Calu3 (cell line): ENCODE results near the gene UBE2Q2. TPM values are rescaled to one million over a fixed set of nuclear protein-coding genes. Genes with fewer than 3 reads are reported as not detected.
A peak's percentile ranks its signal among the peaks of the same experiment; 100 is the strongest.

Experiments used
- BruUV-seq: library from RNA; stranded (reverse); fragments of 400-500 nt; replicated peaks from 2 replicates; lab custom pipeline; 2021; lab: Mats Ljungman, UMichigan
- CTCF ChIA-PET: fragments of 300-600 bp; sonication (Branson Sonifier 250); formaldehyde crosslinking; loops from one replicate; lab custom pipeline; 2022; ENCODE audit warnings: antibody characterized with exemption; lab: Charles Lee
- DNase-seq: peaks from one replicate; pipeline ENCODE4 v3.0.0; 2022
- H3K27ac Mint-ChIP-seq: one replicate; pipeline ENCODE4 v1.8.0; 2022; ENCODE audit warnings: mixed read lengths; ENCODE audit not compliant: unreplicated experiment
- H3K27me3 Mint-ChIP-seq: one replicate; pipeline ENCODE4 v1.8.0; 2022; ENCODE audit warnings: mixed read lengths; ENCODE audit not compliant: unreplicated experiment
- H3K36me3 Mint-ChIP-seq: one replicate; pipeline ENCODE4 v1.8.0; 2022; ENCODE audit warnings: mild to moderate bottlenecking, moderate library complexity, mixed read lengths; ENCODE audit not compliant: insufficient read depth, unreplicated experiment
- H3K4me1 Mint-ChIP-seq: one replicate; pipeline ENCODE4 v1.8.0; 2022; ENCODE audit warnings: mild to moderate bottlenecking, low read depth, mixed read lengths; ENCODE audit not compliant: unreplicated experiment
- H3K4me3 Mint-ChIP-seq: one replicate; pipeline ENCODE4 v1.8.0; 2022; ENCODE audit warnings: mild to moderate bottlenecking, low read depth, moderate library complexity, mixed read lengths; ENCODE audit not compliant: unreplicated experiment
- H3K9me3 Mint-ChIP-seq: one replicate; pipeline ENCODE4 v1.8.0; 2022; ENCODE audit warnings: low read depth, mixed read lengths; ENCODE audit not compliant: unreplicated experiment
- intact Hi-C: fragments of 100-400 bp; cut with micrococcal nuclease; formaldehyde crosslinking; loops from one replicate; pipeline ENCODE4 v1.10.0; 2022; ENCODE audit not compliant: unreplicated experiment
- total RNA-seq: library from RNA; stranded (reverse); gene quantifications from 2 replicates; pipeline ENCODE4 v1.2.3, GENCODE V29; 2022
- TF ChIP-seq, protein P1 (sequence below): fragments of 200-600 bp; IDR thresholded peaks from one replicate; pipeline ENCODE4 v1.8.0; 2022; ENCODE audit warnings: antibody characterized with exemption; ENCODE audit not compliant: unreplicated experiment

UBE2Q2 gene
- total RNA-seq, 1 experiment from 2014 or later, result 34.7 TPM

GRCh38 chr15:75895731-75896130, 52.5 kb downstream of the UBE2Q2 start:
- Mint-ChIP-seq H3K4me1 (no peaks in the 10 kb centered on the region), H3K4me3 (no peak overlapping the region), H3K27me3 (no peaks in the 10 kb centered on the region), H3K9me3 (no peaks in the 10 kb centered on the region), H3K36me3 (no peaks in the 10 kb centered on the region), H3K27ac (peak overlapping the region; percentile 31)
- TF ChIP-seq, protein P1, sequence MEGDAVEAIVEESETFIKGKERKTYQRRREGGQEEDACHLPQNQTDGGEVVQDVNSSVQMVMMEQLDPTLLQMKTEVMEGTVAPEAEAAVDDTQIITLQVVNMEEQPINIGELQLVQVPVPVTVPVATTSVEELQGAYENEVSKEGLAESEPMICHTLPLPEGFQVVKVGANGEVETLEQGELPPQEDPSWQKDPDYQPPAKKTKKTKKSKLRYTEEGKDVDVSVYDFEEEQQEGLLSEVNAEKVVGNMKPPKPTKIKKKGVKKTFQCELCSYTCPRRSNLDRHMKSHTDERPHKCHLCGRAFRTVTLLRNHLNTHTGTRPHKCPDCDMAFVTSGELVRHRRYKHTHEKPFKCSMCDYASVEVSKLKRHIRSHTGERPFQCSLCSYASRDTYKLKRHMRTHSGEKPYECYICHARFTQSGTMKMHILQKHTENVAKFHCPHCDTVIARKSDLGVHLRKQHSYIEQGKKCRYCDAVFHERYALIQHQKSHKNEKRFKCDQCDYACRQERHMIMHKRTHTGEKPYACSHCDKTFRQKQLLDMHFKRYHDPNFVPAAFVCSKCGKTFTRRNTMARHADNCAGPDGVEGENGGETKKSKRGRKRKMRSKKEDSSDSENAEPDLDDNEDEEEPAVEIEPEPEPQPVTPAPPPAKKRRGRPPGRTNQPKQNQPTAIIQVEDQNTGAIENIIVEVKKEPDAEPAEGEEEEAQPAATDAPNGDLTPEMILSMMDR, result no peak
- CTCF ChIA-PET, result no interaction called here
- no TSS peak for BruUV-seq
- DNase-seq, result no peak
- intact Hi-C loops, result no loop called here

- TF ChIP-seq, protein P1, result no peak
- Mint-ChIP-seq H3K9me3 (no peaks in the 10 kb centered on the region), H3K27ac (no peak overlapping the region), H3K27me3 (no peaks in the 10 kb centered on the region), H3K36me3 (peaks cover 27% of the 10 kb centered on the region), H3K4me1 (no peaks in the 10 kb centered on the region), H3K4me3 (no peak overlapping the region)
- no TSS peak for BruUV-seq
- intact Hi-C loops, result loop anchor here (5.0 kb wide), 1 partner anchor 58 kb away; the partner anchor contains the start of gene UBE2Q2
- DNase-seq, result no peak
- CTCF ChIA-PET, result no interaction called here
Observed at GRCh38 chr15:75900577-75900976, 57.3 kb downstream of the UBE2Q2 start.

DNA sequence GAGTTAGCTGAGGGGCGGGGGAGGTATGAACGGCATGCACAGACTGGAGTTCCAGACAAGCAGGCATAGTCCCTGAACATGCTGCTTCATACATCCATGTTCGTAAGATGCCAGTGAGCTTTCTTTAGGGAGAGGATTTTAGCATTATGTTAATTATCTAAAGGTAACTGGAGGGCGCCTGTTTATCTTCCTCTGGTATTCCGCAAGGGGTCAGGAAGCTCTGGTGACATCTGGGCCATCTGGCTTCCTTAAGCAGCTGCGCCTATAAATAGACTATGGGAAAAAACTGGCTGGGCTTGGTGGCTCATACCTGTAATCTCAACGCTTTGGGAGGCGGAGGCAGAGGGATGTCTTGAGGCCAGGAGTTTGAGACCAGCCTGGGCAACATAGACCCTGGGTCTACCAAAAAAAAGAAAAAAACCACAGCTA, 58.9 kb downstream of the UBE2Q2 start:
- H3K27ac Mint-ChIP-seq, result peak overlapping the region; percentile 89
- intact Hi-C loops, result loop anchor here (5.0 kb wide), 1 partner anchor 60 kb away; the partner anchor contains the start of gene UBE2Q2
- H3K4me1 Mint-ChIP-seq, result no peaks in the 10 kb centered on the region
- BruUV-seq, result no TSS peak
- H3K9me3 Mint-ChIP-seq, result no peaks in the 10 kb centered on the region
- H3K27me3 Mint-ChIP-seq, result no peaks in the 10 kb centered on the region
- H3K4me3 Mint-ChIP-seq, result peak overlapping the region; percentile 97
- TF ChIP-seq, protein P1, result no peak
- CTCF ChIA-PET, result no interaction called here
- H3K36me3 Mint-ChIP-seq, result peaks cover 28% of the 10 kb centered on the region
- DNase-seq, result no peak

GRCh38 chr15:75903331-75904239, 60.3 kb downstream of the UBE2Q2 start, which contains the start of gene FBXO22:
TSS of gene FBXO22 (plus strand) at chr15:75903878. CDS start at chr15:75903964, 86 bp downstream.
- BruUV-seq, result TSS peak; percentile 94
- no peaks in the 10 kb centered on the region for H3K27me3 Mint-ChIP-seq
- H3K4me1 Mint-ChIP-seq, result no peaks in the 10 kb centered on the region
- H3K9me3 Mint-ChIP-seq, result no peaks in the 10 kb centered on the region
- TF ChIP-seq, protein P1, result no peak
- H3K27ac Mint-ChIP-seq, result peak within 1 kb of the TSS; percentile 89
- peaks cover 28% of the 10 kb centered on the region for H3K36me3 Mint-ChIP-seq
- peak; percentile 98 for DNase-seq
- intact Hi-C loops, result loop anchor here (5.0 kb wide), 1 partner anchor 61 kb away; the partner anchor contains the start of gene UBE2Q2
- CTCF ChIA-PET, result interaction anchor here (1.1 to 1.2 kb wide), 2 partner anchors 9 to 19 kb away, joined by 3 read pairs; no protein-coding TSS in a partner anchor
- H3K4me3 Mint-ChIP-seq, result peak within 1 kb of the TSS; percentile 97
